ENCODE data around the gene ACOX2. TPM values are rescaled to one million over a fixed set of nuclear protein-coding genes. Genes with fewer than 3 reads are reported as not detected.

The ACOX2 gene
- total and polyA plus RNA-seq, 2 experiments from 2014 or later = 7.5 to 23.6 TPM

- peaks cover 5% of the 10 kb centered on the region; the same call in 1 of the 2 replicates for H3K4me1 ChIP-seq (ENCODE audit: insufficient read depth)
- H2AFZ ChIP-seq = no peak overlapping the region
- 32 to 36% methylated on average over 4 of the region's 4 CpGs for WGBS, 2 experiments (ENCODE audit: low coverage in 1 of 2, low lambda C conversion rate in 2 of 2, missing lambda C conversion rate in 2 of 2)
- H3K4me3 ChIP-seq = no peak overlapping the region
- no peak overlapping the region for H3K9ac ChIP-seq
- peak overlapping the region; percentile 51 for H3K4me2 ChIP-seq (ENCODE audit: unreplicated experiment)
- no peaks in the 10 kb centered on the region for H3K9me2 ChIP-seq (ENCODE audit: insufficient read depth)
- DNase-seq = no peak
- H3K9me3 ChIP-seq (ENCODE audit: low read depth) = no peaks in the 10 kb centered on the region
- no peaks in the 10 kb centered on the region for H3K79me2 ChIP-seq (ENCODE audit: insufficient read depth)
- H3K36me3 ChIP-seq (ENCODE audit: low read depth) = no peaks in the 10 kb centered on the region
- peaks cover 11% of the 10 kb centered on the region; the same call in 1 of the 2 replicates for H3F3A ChIP-seq (ENCODE audit: insufficient read depth)
- in situ Hi-C loops (cut with MboI) = no loop called here
- H3K27ac ChIP-seq = no peak overlapping the region
- no peaks in the 10 kb centered on the region for H3K27me3 ChIP-seq (replicated peaks; ENCODE audit: insufficient read depth)
- no peaks in the 10 kb centered on the region for H4K20me1 ChIP-seq (ENCODE audit: insufficient read depth)
- TF ChIP-seq EZH2 (IDR thresholded peaks at IDR 0.05; ENCODE audit: insufficient read depth, poor library complexity, severe bottlenecking) (no peak), EZH2phosphoT487 (IDR thresholded peaks at IDR 0.05; ENCODE audit: insufficient read depth, low read depth) (no peak)
Observed at GRCh38 chr3:58462829-58463180, 74.2 kb downstream of the ACOX2 start.

DNA sequence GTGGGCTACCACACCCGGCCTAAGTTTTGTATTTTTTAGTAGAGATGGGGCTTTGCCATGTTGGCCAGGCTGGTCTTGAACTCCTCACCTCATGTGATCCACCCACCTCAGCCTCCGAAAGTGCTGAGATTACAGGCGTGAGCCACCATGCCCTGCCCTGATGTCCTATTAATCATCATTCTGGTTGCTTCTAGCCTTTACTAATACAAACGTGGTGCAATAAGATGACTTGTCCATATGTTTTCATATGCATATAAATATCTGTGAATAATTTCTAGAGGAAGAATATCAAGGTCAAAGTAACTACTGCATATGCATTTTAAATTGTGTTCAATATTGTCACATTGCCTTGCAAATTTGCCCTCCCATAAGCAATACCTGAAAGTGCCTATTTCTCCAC, 77.8 kb downstream of the ACOX2 start:
- no peak overlapping the region for H3K27ac ChIP-seq
- DNase-seq = no peak
- 52 to 56% methylated on average over 4 of the region's 4 CpGs for WGBS, 2 experiments (ENCODE audit: low coverage in 1 of 2, low lambda C conversion rate in 2 of 2, missing lambda C conversion rate in 2 of 2)
- no peak overlapping the region for H3K9ac ChIP-seq
- H3K79me2 ChIP-seq (ENCODE audit: insufficient read depth) = no peaks in the 10 kb centered on the region
- no peaks in the 10 kb centered on the region for H3K36me3 ChIP-seq (ENCODE audit: low read depth)
- no peaks in the 10 kb centered on the region for H4K20me1 ChIP-seq (ENCODE audit: insufficient read depth)
- no peaks in the 10 kb centered on the region for H3K9me2 ChIP-seq (ENCODE audit: insufficient read depth)
- peaks cover 3% of the 10 kb centered on the region; the same call in 1 of the 2 replicates for H3K4me1 ChIP-seq (ENCODE audit: insufficient read depth)
- no peak overlapping the region for H3K4me2 ChIP-seq (ENCODE audit: unreplicated experiment)
- TF ChIP-seq EZH2 (IDR thresholded peaks at IDR 0.05; ENCODE audit: insufficient read depth, poor library complexity, severe bottlenecking) = no peak
- TF ChIP-seq EZH2phosphoT487 (IDR thresholded peaks at IDR 0.05; ENCODE audit: insufficient read depth, low read depth) = no peak
- no peaks in the 10 kb centered on the region for H3K9me3 ChIP-seq (ENCODE audit: low read depth)
- no peak overlapping the region for H3K4me3 ChIP-seq
- H3F3A ChIP-seq (ENCODE audit: insufficient read depth) = peaks cover 4% of the 10 kb centered on the region; the same call in 1 of the 2 replicates
- no peak overlapping the region for H2AFZ ChIP-seq
- in situ Hi-C loops (cut with MboI) = no loop called here
- H3K27me3 ChIP-seq (replicated peaks; ENCODE audit: insufficient read depth) = no peaks in the 10 kb centered on the region

Other genes with a start within 250 kb of the ACOX2 start
- 14.9 and 15.7 TPM in 2 replicates for gene RPP14, start 230.9 kb downstream of the ACOX2 start, total RNA-seq (2014; rRNA removed; shearing (Covaris generic))
- 11.4 and 13.4 TPM in 2 replicates for gene RPP14, start 230.9 kb downstream of the ACOX2 start, polyA plus RNA-seq (2016; fragmentation: Nextera tagmentation; extraction: Ambion mirVana)
- gene HTD2, start 230.7 kb downstream of the ACOX2 start, total RNA-seq (2014; rRNA removed; shearing (Covaris generic)) = 5.4 and 9.6 TPM in 2 replicates
- 17.0 and 21.8 TPM in 2 replicates for gene HTD2, start 230.7 kb downstream of the ACOX2 start, polyA plus RNA-seq (2016; fragmentation: Nextera tagmentation; extraction: Ambion mirVana)
- 30.7 and 33.8 TPM in 2 replicates for gene PXK, start 204.3 kb downstream of the ACOX2 start, total RNA-seq (2014; rRNA removed; shearing (Covaris generic))
- 45.1 and 46.2 TPM in 2 replicates for gene PXK, start 204.3 kb downstream of the ACOX2 start, polyA plus RNA-seq (2016; fragmentation: Nextera tagmentation; extraction: Ambion mirVana)
- 108 and 110 TPM in 2 replicates for gene PDHB, start 103.4 kb downstream of the ACOX2 start, total RNA-seq (2014; rRNA removed; shearing (Covaris generic))
- gene PDHB, start 103.4 kb downstream of the ACOX2 start, polyA plus RNA-seq (2016; fragmentation: Nextera tagmentation; extraction: Ambion mirVana) = 119 and 126 TPM in 2 replicates
- 12.3 and 13.7 TPM in 2 replicates for gene KCTD6, start 45.1 kb downstream of the ACOX2 start, total RNA-seq (2014; rRNA removed; shearing (Covaris generic))
- gene KCTD6, start 45.1 kb downstream of the ACOX2 start, polyA plus RNA-seq (2016; fragmentation: Nextera tagmentation; extraction: Ambion mirVana) = 12.8 and 15.7 TPM in 2 replicates
- gene FAM107A, start 40.2 kb upstream of the ACOX2 start, total RNA-seq (2014; rRNA removed; shearing (Covaris generic)) = 0.22 TPM in 1 of 2 replicates, not detected in the other
- gene FAM107A, start 40.2 kb upstream of the ACOX2 start, polyA plus RNA-seq (2016; fragmentation: Nextera tagmentation; extraction: Ambion mirVana) = 0.09 and 0.13 TPM in 2 replicates
- gene FAM3D, start 129.6 kb upstream of the ACOX2 start, total RNA-seq (2014; rRNA removed; shearing (Covaris generic)) = not detected in 2 replicates
- not detected in 2 replicates for gene FAM3D, start 129.6 kb upstream of the ACOX2 start, polyA plus RNA-seq (2016; fragmentation: Nextera tagmentation; extraction: Ambion mirVana)